GM21786 (cell line): ENCODE data around the gene MAPK7.

Experiments
- ATAC-seq: cut with Tn5 transposase; IDR thresholded peaks from one replicate; pipeline ENCODE4 v1.9.1; 2021; ENCODE audit not compliant: unreplicated experiment

MAPK7 gene

GRCh38 chr17:19378416-19379360, at the start of gene MAPK7:
Gene MAPK7, plus strand, starts transcription at chr17:19378498. Its CDS starts 403 bp downstream, at chr17:19378901.
- no peak for ATAC-seq

DNA sequence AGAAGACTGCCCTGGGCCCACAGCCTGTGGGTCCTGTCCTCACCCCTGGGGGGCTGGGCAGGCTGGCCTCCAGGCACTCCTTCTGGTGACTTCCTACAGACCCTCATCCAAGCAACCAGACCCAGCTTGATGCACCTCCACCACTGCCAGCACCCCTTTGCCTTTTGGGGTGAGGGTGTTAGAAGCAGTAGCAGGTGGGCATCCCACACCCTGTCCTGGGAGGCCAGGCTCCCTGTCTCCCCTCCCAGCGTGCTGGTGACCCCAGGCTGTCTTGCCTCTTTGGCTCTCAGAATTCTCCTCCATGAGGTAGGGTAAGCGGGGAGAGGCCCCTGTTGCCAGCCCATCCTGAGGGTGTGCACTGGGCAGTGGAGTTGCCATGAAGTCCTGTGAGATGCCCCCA, 49.2 kb upstream of the MAPK7 start:
- no peak for ATAC-seq

DNA sequence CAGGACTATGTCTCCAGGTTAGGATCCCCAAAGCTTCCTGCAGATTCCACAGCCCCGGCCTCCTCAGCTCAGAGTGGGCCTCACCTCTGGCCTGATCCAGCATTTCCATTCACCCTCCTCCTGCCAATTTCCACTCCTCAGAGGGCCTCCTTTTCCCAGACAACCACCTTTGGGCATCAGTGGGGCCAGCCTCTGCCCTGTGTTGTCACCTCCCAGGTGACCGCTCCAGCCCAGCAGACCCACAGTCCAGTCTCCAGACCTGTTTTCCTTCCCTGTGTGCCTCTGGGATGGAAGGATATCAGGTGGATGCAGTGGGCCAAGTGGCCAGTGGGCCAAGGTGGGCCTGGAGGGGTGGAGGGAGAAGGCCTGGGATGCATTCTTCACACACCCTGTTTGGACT, 48.5 kb upstream of the MAPK7 start:
- no peak for ATAC-seq

- no peak for ATAC-seq
Observed at GRCh38 chr17:19330271-19330670, 48.0 kb upstream of the MAPK7 start.

DNA sequence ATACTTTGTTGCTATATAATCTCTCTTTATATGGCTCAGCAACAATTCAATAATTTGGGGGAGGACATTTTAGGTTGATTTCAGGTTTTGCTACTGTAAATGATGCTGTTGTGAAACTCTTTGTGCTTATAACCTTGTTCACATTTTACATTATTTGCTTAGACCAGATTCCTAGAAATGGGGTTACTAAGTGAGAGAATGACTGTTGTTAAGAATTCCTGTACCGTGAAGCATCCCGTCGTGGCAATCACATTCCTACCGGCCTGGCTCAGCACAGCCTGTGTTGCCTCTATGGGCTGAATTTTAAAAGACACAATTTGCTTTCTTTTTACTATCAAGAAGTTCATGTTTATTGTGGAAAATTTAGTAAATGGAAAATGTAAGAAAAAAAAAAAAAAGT, 47.2 kb upstream of the MAPK7 start:
- ATAC-seq, result no peak

- ATAC-seq, result no peak
Observed at GRCh38 chr17:19331543-19332245, 46.6 kb upstream of the MAPK7 start.

GRCh38 chr17:19332371-19333131, 45.7 kb upstream of the MAPK7 start:
- ATAC-seq, result no peak

- no peak for ATAC-seq
Observed at GRCh38 chr17:19333132-19333440, 45.2 kb upstream of the MAPK7 start.

DNA sequence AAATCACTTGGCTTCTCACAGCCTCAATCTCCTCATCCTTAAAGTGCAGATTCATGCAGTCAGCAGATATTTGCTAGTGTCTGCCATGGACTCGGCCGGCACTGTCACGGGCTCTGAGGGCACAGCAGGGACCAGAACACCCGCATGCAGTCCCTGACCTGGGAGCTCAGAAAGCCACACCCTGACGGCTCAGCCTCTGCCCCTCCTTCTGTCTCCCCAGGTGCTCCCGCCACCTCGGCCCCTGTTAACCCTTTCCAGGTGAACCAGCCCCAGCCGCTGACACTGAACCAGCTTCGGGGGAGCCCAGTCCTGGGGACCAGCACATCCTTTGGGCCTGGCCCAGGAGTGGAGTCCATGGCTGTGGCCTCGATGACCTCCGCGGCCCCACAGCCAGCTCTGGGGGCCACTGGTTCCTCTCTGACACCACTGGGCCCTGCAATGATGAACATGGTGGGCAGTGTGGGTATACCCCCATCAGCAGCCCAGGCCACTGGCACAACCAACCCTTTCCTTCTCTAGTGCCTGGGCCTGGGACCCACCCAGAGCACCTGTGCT, 44.5 kb upstream of the MAPK7 start:
- ATAC-seq, result no peak

DNA sequence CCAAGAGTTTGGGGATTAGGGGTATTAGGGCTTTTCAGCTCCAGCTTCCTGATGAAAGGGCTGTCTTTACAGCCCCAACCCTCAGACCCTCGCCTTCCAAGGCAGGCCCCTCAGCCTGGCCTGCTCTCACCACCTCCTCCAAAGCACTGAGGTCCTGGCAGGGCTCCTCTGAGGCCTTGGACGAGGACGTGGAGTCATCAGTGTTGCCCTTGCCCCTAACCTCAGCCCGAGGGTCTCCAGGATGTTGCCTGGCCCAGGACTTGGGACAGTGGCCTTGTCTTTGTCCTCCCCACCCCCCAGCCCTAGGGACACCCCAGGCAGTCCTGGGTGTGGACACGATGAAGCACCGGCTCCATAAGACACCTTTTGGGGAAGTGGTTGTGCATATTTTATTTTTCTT, 44.0 kb upstream of the MAPK7 start:
- no peak for ATAC-seq

DNA sequence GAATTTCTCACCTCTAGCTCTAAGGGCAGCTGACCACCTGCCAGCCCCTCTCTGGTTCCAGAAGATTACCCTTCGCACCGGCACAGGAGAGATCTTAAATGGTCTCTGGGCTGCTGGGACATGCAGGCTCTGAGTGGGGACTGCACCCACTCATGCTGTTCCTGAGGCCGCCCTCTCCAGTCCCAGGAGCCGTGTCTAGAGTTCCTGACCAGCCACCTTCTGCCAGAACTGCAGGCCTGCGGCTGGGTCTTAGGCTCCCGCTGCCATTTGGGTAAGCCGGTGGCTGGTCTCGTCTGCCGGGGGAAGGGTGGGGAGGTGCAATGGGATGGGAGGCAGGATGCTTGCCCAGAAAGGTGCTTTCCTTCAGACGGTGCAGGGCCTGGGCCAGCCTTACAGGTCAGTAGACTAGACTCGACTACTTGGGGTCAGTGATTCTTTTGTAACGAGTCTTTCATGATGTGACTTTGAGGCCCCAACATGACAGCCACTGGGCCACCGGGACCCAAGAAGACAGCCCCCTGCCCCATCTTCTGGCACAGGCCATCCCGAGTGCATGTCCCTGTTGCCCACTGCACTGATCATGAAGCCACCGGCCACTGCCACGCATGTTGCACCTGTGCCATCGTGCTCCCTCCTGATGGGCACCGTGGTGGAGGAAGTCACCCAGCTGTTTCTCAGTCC, 42.2 kb upstream of the MAPK7 start:
- ATAC-seq, result no peak

- no peak for ATAC-seq
Observed at GRCh38 chr17:19336938-19337711, 41.2 kb upstream of the MAPK7 start.

- no peak for ATAC-seq
Observed at GRCh38 chr17:19337712-19338023, 40.6 kb upstream of the MAPK7 start.

- ATAC-seq, result no peak
Observed at GRCh38 chr17:19338031-19338990, 40.0 kb upstream of the MAPK7 start.

DNA sequence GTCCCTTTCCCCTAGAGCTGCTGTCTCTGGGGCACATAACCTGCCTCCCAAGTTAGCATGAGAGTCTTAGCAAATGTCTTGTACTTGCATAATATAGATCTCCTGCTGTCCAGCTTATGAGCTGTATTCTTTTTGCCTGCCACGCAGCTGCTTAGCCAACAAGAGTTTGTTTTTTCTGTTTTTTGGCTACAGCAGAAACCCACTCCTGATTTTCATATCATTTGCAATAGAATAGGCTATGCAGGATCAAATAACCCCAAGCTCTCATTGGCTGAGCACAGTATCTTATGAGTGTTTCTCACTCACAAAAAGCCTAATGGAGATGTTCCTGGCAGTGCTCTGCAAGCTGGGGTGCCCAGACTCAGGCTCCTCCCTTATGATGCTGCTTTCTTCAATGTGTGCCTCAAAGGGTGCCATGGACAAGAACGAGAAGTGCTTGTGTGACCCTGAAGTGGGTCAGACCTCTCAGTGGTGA, 38.9 kb upstream of the MAPK7 start:
- no peak for ATAC-seq

DNA sequence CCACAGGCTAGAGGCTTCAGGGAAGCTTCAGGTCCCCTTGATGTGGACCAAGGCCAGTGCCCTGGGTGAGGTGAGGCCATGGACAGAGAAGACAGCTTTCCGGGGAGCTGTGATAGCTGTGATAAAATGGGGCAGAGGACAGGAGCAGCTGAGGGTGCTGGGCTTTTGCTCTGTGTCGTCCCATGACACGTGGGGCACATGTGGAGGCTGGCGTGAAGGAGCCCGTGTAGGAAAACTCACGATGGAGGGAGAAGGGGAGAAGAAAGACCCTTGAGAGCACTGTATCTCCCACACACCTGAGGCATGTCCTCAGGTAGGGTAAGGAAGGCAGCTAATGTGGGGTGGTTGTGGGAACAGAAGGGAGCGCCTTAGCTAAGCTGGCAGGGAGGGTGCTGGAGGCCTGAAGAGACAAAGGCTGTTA, 37.1 kb upstream of the MAPK7 start:
- ATAC-seq, result no peak

DNA sequence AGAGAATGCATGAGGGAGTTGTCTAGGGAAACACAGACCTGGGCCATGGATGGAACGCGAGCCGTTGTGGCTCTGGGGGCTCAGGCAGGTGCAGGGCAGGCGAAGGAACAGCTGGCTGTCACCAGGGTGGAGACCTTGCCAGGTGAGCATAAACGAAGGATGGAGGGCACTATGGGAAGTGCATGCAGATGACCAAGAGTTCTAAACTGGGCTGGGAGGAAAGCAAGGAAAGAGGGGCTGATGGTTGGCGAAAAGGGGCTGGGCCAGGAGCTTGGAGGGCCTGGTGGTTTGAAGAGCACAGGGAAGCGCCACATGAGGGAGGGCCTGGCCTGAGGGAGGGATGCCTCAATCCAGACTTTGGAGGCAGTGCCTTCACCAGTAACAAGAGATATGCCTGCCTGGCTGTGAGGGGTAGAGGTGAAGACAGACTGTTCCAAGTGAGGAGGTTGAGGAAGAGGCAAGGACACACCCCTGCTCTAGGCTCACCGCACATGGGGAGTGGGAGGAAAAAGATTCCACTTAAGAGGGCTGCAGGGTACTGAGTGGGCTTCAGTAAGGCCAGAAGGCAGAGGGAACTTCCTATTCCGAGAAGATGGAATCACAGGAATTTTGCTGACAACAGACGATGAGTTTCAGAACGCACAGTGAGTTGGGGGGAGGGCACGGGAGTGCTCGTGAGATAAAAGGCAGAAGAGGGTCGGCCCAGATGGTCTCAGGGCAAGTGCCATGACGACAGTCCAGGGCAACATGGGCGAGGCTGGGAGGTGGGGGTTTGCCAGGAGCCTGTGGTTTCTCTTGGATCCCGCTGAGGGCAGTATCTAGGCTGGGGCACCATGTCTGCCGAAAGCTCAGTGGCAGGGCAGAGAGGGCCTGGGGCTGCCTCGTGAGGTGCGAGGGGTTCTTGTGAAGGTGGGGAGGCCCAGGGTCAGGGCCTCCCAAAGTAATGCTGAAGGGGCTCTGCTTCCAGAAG, 36.4 kb upstream of the MAPK7 start:
- no peak for ATAC-seq
